ENCODE results near the gene SLC23A2. TPM values are rescaled to one million over a fixed set of nuclear protein-coding genes. Genes with fewer than 3 reads are reported as not detected.

SLC23A2 gene
- total RNA-seq, 1 donor from 2014 or later = 20.8 TPM

DNA sequence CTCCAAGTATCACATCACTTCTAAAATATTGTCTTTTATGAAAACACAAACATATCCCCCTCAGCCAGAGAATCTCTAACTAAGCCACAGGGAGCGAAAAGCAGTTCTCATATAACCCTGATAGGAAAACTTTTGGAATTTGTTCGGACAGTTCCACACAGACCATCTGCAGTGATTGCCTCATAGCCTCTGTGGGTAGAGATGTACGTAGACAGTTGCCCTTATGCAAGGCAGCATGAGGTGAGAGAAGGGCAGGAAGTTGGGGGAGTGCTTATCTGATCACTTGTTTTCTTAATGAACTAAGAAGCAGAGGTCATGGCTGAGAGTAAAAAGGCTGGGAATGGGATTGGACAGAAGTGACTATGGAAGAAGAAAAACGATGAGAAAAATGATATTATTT lies 39.6 kb downstream of the SLC23A2 start:
- Histone ChIP-seq H3K36me3 (ENCODE audit: insufficient read depth, low read length) (no peaks in the 10 kb centered on the region), H3K79me2 (ENCODE audit: insufficient read depth, low read length) (no peaks in the 10 kb centered on the region), H3K4me1 (ENCODE audit: insufficient read depth, low read length) (peaks cover 3% of the 10 kb centered on the region), H3K9ac (ENCODE audit: low read length) (no peak overlapping the region), H3K4me3 (ENCODE audit: insufficient read depth, low read depth, low read length) (no peak overlapping the region), H3K9me3 (ENCODE audit: insufficient read depth, low read depth, low read length) (no peaks in the 10 kb centered on the region), H2AFZ (ENCODE audit: low read depth, low read length) (no peak overlapping the region), H3K4me2 (ENCODE audit: low read length) (peak overlapping the region; percentile 38), H4K20me1 (ENCODE audit: insufficient read depth, low read length) (no peaks in the 10 kb centered on the region), H3K27me3 (ENCODE audit: insufficient read depth, low read length) (no peaks in the 10 kb centered on the region), H3K27ac (ENCODE audit: low read depth, low read length) (peak overlapping the region; percentile 56)
- TF ChIP-seq EZH2 (IDR thresholded peaks at IDR 0.05; ENCODE audit: insufficient read depth, low read length) = no peak
- no peak for TF ChIP-seq CTCF (IDR thresholded peaks at IDR 0.05; ENCODE audit: insufficient read depth, low read depth, low read length)
- Mint-ChIP-seq H3K27ac (ENCODE audit: unreplicated experiment) (peak overlapping the region; percentile 10), H3K27me3 (ENCODE audit: low read depth, unreplicated experiment) (no peaks in the 10 kb centered on the region), H3K4me3 (ENCODE audit: unreplicated experiment) (no peak overlapping the region), H3K9me3 (ENCODE audit: unreplicated experiment) (no peaks in the 10 kb centered on the region), H3K36me3 (ENCODE audit: low read depth, unreplicated experiment) (no peaks in the 10 kb centered on the region), H3K4me1 (ENCODE audit: low read depth, unreplicated experiment) (peaks cover 13% of the 10 kb centered on the region)
- no peak for FAIRE-seq
- DNase-seq (ENCODE audit: low read depth) = peak; percentile 93

DNA sequence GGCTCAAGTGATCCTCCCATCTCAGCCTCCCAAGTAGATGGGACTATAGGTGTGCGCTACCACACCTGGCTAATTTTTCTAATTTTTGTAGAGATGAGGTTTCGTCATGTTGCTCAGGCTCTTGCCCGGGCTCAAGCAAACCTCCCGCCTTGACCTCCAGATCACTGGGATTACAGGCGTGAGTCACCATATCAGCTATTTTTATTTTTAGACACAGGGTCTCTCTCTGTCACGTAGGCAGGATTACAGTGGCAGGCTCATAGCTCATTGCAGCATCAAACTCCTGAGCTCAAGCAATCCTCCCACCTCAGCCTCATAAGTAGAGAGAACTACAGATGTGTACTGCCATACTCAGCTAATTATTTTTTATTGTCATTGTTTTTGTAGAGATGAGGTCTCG lies 41.7 kb downstream of the SLC23A2 start:
- H3K36me3 Mint-ChIP-seq (ENCODE audit: low read depth, unreplicated experiment) = no peaks in the 10 kb centered on the region
- H3K4me1 Mint-ChIP-seq (ENCODE audit: low read depth, unreplicated experiment) = peaks cover 13% of the 10 kb centered on the region
- Histone ChIP-seq H3K27me3 (ENCODE audit: insufficient read depth, low read length) (no peaks in the 10 kb centered on the region), H3K27ac (ENCODE audit: low read depth, low read length) (no peak overlapping the region), H3K36me3 (ENCODE audit: insufficient read depth, low read length) (no peaks in the 10 kb centered on the region), H3K4me2 (ENCODE audit: low read length) (no peak overlapping the region), H3K9me3 (ENCODE audit: insufficient read depth, low read depth, low read length) (no peaks in the 10 kb centered on the region), H4K20me1 (ENCODE audit: insufficient read depth, low read length) (no peaks in the 10 kb centered on the region), H3K9ac (ENCODE audit: low read length) (no peak overlapping the region), H3K4me1 (ENCODE audit: insufficient read depth, low read length) (peaks cover 3% of the 10 kb centered on the region), H3K79me2 (ENCODE audit: insufficient read depth, low read length) (no peaks in the 10 kb centered on the region), H3K4me3 (ENCODE audit: insufficient read depth, low read depth, low read length) (no peak overlapping the region), H2AFZ (ENCODE audit: low read depth, low read length) (no peak overlapping the region)
- no peak overlapping the region for H3K4me3 Mint-ChIP-seq (ENCODE audit: unreplicated experiment)
- TF ChIP-seq CTCF (IDR thresholded peaks at IDR 0.05; ENCODE audit: insufficient read depth, low read depth, low read length) = no peak
- no peak for TF ChIP-seq EZH2 (IDR thresholded peaks at IDR 0.05; ENCODE audit: insufficient read depth, low read length)
- no peaks in the 10 kb centered on the region for H3K27me3 Mint-ChIP-seq (ENCODE audit: low read depth, unreplicated experiment)
- no peak overlapping the region for H3K27ac Mint-ChIP-seq (ENCODE audit: unreplicated experiment)
- FAIRE-seq = no peak
- DNase-seq (ENCODE audit: low read depth) = no peak
- no peaks in the 10 kb centered on the region for H3K9me3 Mint-ChIP-seq (ENCODE audit: unreplicated experiment)

- Histone ChIP-seq H3K9ac (ENCODE audit: low read length) (no peak overlapping the region), H3K9me3 (ENCODE audit: insufficient read depth, low read depth, low read length) (no peaks in the 10 kb centered on the region), H3K79me2 (ENCODE audit: insufficient read depth, low read length) (no peaks in the 10 kb centered on the region), H3K36me3 (ENCODE audit: insufficient read depth, low read length) (no peaks in the 10 kb centered on the region), H3K27ac (ENCODE audit: low read depth, low read length) (no peak overlapping the region), H4K20me1 (ENCODE audit: insufficient read depth, low read length) (no peaks in the 10 kb centered on the region), H3K4me1 (ENCODE audit: insufficient read depth, low read length) (peaks cover 3% of the 10 kb centered on the region), H3K4me3 (ENCODE audit: insufficient read depth, low read depth, low read length) (no peak overlapping the region), H2AFZ (ENCODE audit: low read depth, low read length) (no peak overlapping the region), H3K27me3 (ENCODE audit: insufficient read depth, low read length) (no peaks in the 10 kb centered on the region), H3K4me2 (ENCODE audit: low read length) (no peak overlapping the region)
- Mint-ChIP-seq H3K36me3 (ENCODE audit: low read depth, unreplicated experiment) (no peaks in the 10 kb centered on the region), H3K4me3 (ENCODE audit: unreplicated experiment) (no peak overlapping the region), H3K4me1 (ENCODE audit: low read depth, unreplicated experiment) (peaks cover 15% of the 10 kb centered on the region), H3K27ac (ENCODE audit: unreplicated experiment) (no peak overlapping the region), H3K9me3 (ENCODE audit: unreplicated experiment) (no peaks in the 10 kb centered on the region), H3K27me3 (ENCODE audit: low read depth, unreplicated experiment) (no peaks in the 10 kb centered on the region)
- no peak for FAIRE-seq
- DNase-seq (ENCODE audit: low read depth) = peak; percentile 80
- no peak for TF ChIP-seq EZH2 (IDR thresholded peaks at IDR 0.05; ENCODE audit: insufficient read depth, low read length)
- no peak for TF ChIP-seq CTCF (IDR thresholded peaks at IDR 0.05; ENCODE audit: insufficient read depth, low read depth, low read length)
Measured at GRCh38 chr20:4957939-4958362, 43.4 kb downstream of the SLC23A2 start.

Data from astrocyte (in vitro differentiated cells and primary cell).